Measurements from ENCODE around the gene MS4A15.

The MS4A15 gene

GRCh38 chr11:60781286-60781980 is 24.8 kb downstream of the MS4A15 start:
- Histone ChIP-seq H3K27ac (ENCODE audit: low read length) (no peak overlapping the region), H3K4me3 (ENCODE audit: low read length) (no peak overlapping the region), H3K27me3 (ENCODE audit: control insufficient read depth, insufficient read depth, low read length) (no peaks in the 10 kb centered on the region), H3K36me3 (ENCODE audit: control insufficient read depth, low read depth, low read length) (no peaks in the 10 kb centered on the region), H3K9me3 (ENCODE audit: control insufficient read depth, low read depth, low read length) (no peaks in the 10 kb centered on the region), H3K4me1 (ENCODE audit: control insufficient read depth, low read depth, low read length) (no peaks in the 10 kb centered on the region), H3K9ac (ENCODE audit: low read length) (no peak overlapping the region)

- H3K27me3 ChIP-seq (ENCODE audit: control insufficient read depth, insufficient read depth, low read length) = no peaks in the 10 kb centered on the region
- H3K9ac ChIP-seq (ENCODE audit: low read length) = no peak overlapping the region
- no peaks in the 10 kb centered on the region for H3K36me3 ChIP-seq (ENCODE audit: control insufficient read depth, low read depth, low read length)
- H3K27ac ChIP-seq (ENCODE audit: low read length) = no peak overlapping the region
- H3K9me3 ChIP-seq (ENCODE audit: control insufficient read depth, low read depth, low read length) = no peaks in the 10 kb centered on the region
- no peak overlapping the region for H3K4me3 ChIP-seq (ENCODE audit: low read length)
- H3K4me1 ChIP-seq (ENCODE audit: control insufficient read depth, low read depth, low read length) = no peaks in the 10 kb centered on the region
Observed at GRCh38 chr11:60781981-60782316, 25.3 kb downstream of the MS4A15 start.

GRCh38 chr11:60782393-60783140 is 25.9 kb downstream of the MS4A15 start:
- Histone ChIP-seq H3K4me3 (ENCODE audit: low read length) (no peak overlapping the region), H3K27ac (ENCODE audit: low read length) (no peak overlapping the region), H3K36me3 (ENCODE audit: control insufficient read depth, low read depth, low read length) (no peaks in the 10 kb centered on the region), H3K9ac (ENCODE audit: low read length) (no peak overlapping the region), H3K27me3 (ENCODE audit: control insufficient read depth, insufficient read depth, low read length) (no peaks in the 10 kb centered on the region), H3K4me1 (ENCODE audit: control insufficient read depth, low read depth, low read length) (no peaks in the 10 kb centered on the region), H3K9me3 (ENCODE audit: control insufficient read depth, low read depth, low read length) (no peaks in the 10 kb centered on the region)

- H3K4me3 ChIP-seq (ENCODE audit: low read length) = no peak overlapping the region
- no peak overlapping the region for H3K27ac ChIP-seq (ENCODE audit: low read length)
- no peaks in the 10 kb centered on the region for H3K9me3 ChIP-seq (ENCODE audit: control insufficient read depth, low read depth, low read length)
- no peaks in the 10 kb centered on the region for H3K27me3 ChIP-seq (ENCODE audit: control insufficient read depth, insufficient read depth, low read length)
- H3K36me3 ChIP-seq (ENCODE audit: control insufficient read depth, low read depth, low read length) = no peaks in the 10 kb centered on the region
- H3K9ac ChIP-seq (ENCODE audit: low read length) = no peak overlapping the region
- H3K4me1 ChIP-seq (ENCODE audit: control insufficient read depth, low read depth, low read length) = no peaks in the 10 kb centered on the region
Observed at GRCh38 chr11:60783141-60783484, 26.4 kb downstream of the MS4A15 start.

DNA sequence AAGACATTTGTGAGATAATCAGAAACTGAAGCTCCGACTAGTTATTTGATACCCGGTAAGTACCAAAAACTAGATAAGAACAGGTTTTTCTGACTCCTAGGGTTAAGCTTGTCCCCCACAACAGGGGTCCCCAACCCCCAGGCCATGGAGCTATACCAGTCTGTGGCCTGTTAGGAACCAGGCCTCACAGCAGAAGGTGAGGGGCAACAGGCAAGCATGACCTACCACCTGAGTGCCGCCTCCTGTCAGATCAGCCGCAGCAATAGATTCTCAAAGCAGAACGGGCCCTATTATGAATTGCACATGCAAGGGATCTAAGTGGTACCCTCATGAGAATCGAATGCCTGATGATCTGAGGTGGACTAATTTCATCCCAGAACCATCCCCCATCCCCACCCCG is 27.2 kb downstream of the MS4A15 start:
- H3K9me3 ChIP-seq (ENCODE audit: control insufficient read depth, low read depth, low read length) = no peaks in the 10 kb centered on the region
- no peaks in the 10 kb centered on the region for H3K36me3 ChIP-seq (ENCODE audit: control insufficient read depth, low read depth, low read length)
- H3K27ac ChIP-seq (ENCODE audit: low read length) = no peak overlapping the region
- no peaks in the 10 kb centered on the region for H3K4me1 ChIP-seq (ENCODE audit: control insufficient read depth, low read depth, low read length)
- no peak overlapping the region for H3K4me3 ChIP-seq (ENCODE audit: low read length)
- no peaks in the 10 kb centered on the region for H3K27me3 ChIP-seq (ENCODE audit: control insufficient read depth, insufficient read depth, low read length)
- no peak overlapping the region for H3K9ac ChIP-seq (ENCODE audit: low read length)

GRCh38 chr11:60785136-60785535 is 28.5 kb downstream of the MS4A15 start, which contains the start of gene MS4A10:
TSS of gene MS4A10 (plus strand) at chr11:60785333. CDS start at chr11:60790336, 5,003 bp downstream.
- Histone ChIP-seq H3K36me3 (ENCODE audit: control insufficient read depth, low read depth, low read length) (no peaks in the 10 kb centered on the region), H3K9ac (ENCODE audit: low read length) (no peak within 1 kb of the TSS), H3K27ac (ENCODE audit: low read length) (no peak within 1 kb of the TSS), H3K27me3 (ENCODE audit: control insufficient read depth, insufficient read depth, low read length) (no peaks in the 10 kb centered on the region), H3K4me1 (ENCODE audit: control insufficient read depth, low read depth, low read length) (no peaks in the 10 kb centered on the region), H3K9me3 (ENCODE audit: control insufficient read depth, low read depth, low read length) (no peaks in the 10 kb centered on the region), H3K4me3 (ENCODE audit: low read length) (no peak within 1 kb of the TSS)

GRCh38 chr11:60785806-60786361 is 29.2 kb downstream of the MS4A15 start:
- Histone ChIP-seq H3K27ac (ENCODE audit: low read length) (no peak overlapping the region), H3K9me3 (ENCODE audit: control insufficient read depth, low read depth, low read length) (no peaks in the 10 kb centered on the region), H3K4me3 (ENCODE audit: low read length) (no peak overlapping the region), H3K27me3 (ENCODE audit: control insufficient read depth, insufficient read depth, low read length) (no peaks in the 10 kb centered on the region), H3K4me1 (ENCODE audit: control insufficient read depth, low read depth, low read length) (no peaks in the 10 kb centered on the region), H3K36me3 (ENCODE audit: control insufficient read depth, low read depth, low read length) (no peaks in the 10 kb centered on the region), H3K9ac (ENCODE audit: low read length) (no peak overlapping the region)

GRCh38 chr11:60786811-60787567 is 30.3 kb downstream of the MS4A15 start:
- Histone ChIP-seq H3K27me3 (ENCODE audit: control insufficient read depth, insufficient read depth, low read length) (no peaks in the 10 kb centered on the region), H3K4me3 (ENCODE audit: low read length) (no peak overlapping the region), H3K9ac (ENCODE audit: low read length) (no peak overlapping the region), H3K9me3 (ENCODE audit: control insufficient read depth, low read depth, low read length) (peaks cover 5% of the 10 kb centered on the region), H3K36me3 (ENCODE audit: control insufficient read depth, low read depth, low read length) (no peaks in the 10 kb centered on the region), H3K4me1 (ENCODE audit: control insufficient read depth, low read depth, low read length) (no peaks in the 10 kb centered on the region), H3K27ac (ENCODE audit: low read length) (no peak overlapping the region)

DNA sequence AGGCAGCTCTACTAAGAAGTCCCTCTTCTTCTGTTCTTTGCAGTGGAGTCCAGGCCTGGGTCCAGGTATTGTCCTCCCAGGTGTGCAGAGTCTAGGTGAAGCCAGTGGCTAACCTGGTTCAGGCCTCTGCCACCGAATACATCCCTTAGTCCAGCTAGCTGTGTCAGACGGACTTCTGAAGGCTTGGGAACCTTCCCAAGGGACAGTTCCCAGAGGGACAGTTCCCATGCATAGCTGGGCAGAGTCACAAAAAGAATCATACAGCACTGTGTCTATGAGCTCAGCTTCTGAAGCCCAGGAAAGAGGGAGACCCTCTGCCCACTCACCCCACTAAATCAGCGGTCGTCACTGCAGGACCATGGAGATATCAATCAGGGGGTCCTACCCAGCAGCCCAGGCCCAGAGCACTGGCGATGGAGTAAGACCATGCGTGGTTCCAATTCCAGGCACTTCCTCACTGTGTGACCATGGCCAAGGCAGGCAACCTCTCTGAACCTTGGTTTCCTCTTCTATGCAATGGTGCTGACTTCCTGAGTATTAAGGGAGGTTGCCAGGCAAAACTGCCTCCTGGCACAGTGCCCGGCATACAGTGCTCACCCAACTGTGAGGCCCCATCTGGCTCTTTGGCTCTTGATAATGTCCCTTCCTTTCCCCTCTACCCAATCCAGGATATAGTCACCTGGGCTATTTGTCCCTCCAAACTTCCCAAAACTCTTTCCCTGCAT is 31.9 kb downstream of the MS4A15 start:
- Histone ChIP-seq H3K4me3 (ENCODE audit: low read length) (no peak overlapping the region), H3K9ac (ENCODE audit: low read length) (no peak overlapping the region), H3K4me1 (ENCODE audit: control insufficient read depth, low read depth, low read length) (no peaks in the 10 kb centered on the region)

GRCh38 chr11:60790726-60791125 is 34.1 kb downstream of the MS4A15 start:
- Histone ChIP-seq H3K9me3 (ENCODE audit: control insufficient read depth, low read depth, low read length) (peaks cover 5% of the 10 kb centered on the region), H3K36me3 (ENCODE audit: control insufficient read depth, low read depth, low read length) (no peaks in the 10 kb centered on the region), H3K27me3 (ENCODE audit: control insufficient read depth, insufficient read depth, low read length) (no peaks in the 10 kb centered on the region), H3K27ac (ENCODE audit: low read length) (no peak overlapping the region), H3K4me1 (ENCODE audit: control insufficient read depth, low read depth, low read length) (no peaks in the 10 kb centered on the region), H3K4me3 (ENCODE audit: low read length) (no peak overlapping the region), H3K9ac (ENCODE audit: low read length) (no peak overlapping the region)

More for the DNA sequence above, 31.9 kb downstream of the MS4A15 start:
- no peaks in the 10 kb centered on the region for H3K27me3 ChIP-seq (ENCODE audit: control insufficient read depth, insufficient read depth, low read length)
- H3K36me3 ChIP-seq (ENCODE audit: control insufficient read depth, low read depth, low read length) = no peaks in the 10 kb centered on the region
- H3K9me3 ChIP-seq (ENCODE audit: control insufficient read depth, low read depth, low read length) = peaks cover 5% of the 10 kb centered on the region
- H3K27ac ChIP-seq (ENCODE audit: low read length) = no peak overlapping the region
